Heart right ventricle (tissue), 16 donors: ENCODE results near the gene GABRB1. TPM values are rescaled to one million over a fixed set of nuclear protein-coding genes. Genes with fewer than 3 reads are reported as not detected.
"Not testable (repeated sequence)": the region's sequence is repeated elsewhere in the genome, so short reads cannot be mapped to it uniquely, and the experiment has no call there.

Experiments
- ATAC-seq, 8 donors: fragments of 200-7000 bp; cut with Tn5 transposase; one replicate each; pipeline ENCODE4 v1.9.1; 2020; ENCODE audit warnings: mild to moderate bottlenecking in 8 of 8, moderate library complexity in 8 of 8, moderate number of reproducible peaks in 1 of 8
- DNase-seq, 2 donors: peaks; one replicate each; pipeline ENCODE4 v3.0.0-alpha.2; 2020
- H3K27ac ChIP-seq, 10 donors: fragments of 200-600 bp; sonication (generic) in 2 of 10; one replicate each; pipeline versions ENCODE4 v1.5.0 to v1.8.0; 2020 to 2022; ENCODE audit warnings: mild to moderate bottlenecking in 3 of 10
- H3K27me3 ChIP-seq, 7 donors: fragments of 200-600 bp; one replicate each; pipeline ENCODE4 v1.8.0; 2021 to 2022; ENCODE audit warnings: mild to moderate bottlenecking in 2 of 7
- H3K36me3 ChIP-seq, 9 donors: fragments of 200-600 bp; sonication (generic) in 1 of 9; one replicate each; pipeline versions ENCODE4 v1.5.0 to v1.8.0; 2020 to 2022; ENCODE audit warnings: mild to moderate bottlenecking in 2 of 9
- H3K4me1 ChIP-seq, 9 donors: fragments of 200-600 bp; sonication (generic) in 1 of 9; one replicate each; pipeline versions ENCODE4 v1.5.0 to v1.8.0; 2020 to 2022; ENCODE audit warnings: mild to moderate bottlenecking in 4 of 9
- H3K4me3 ChIP-seq, 10 donors: fragments of 200-600 bp; sonication (generic) in 2 of 10; one replicate each; pipeline versions ENCODE4 v1.5.0 to v1.8.0; 2020 to 2022; ENCODE audit warnings: mild to moderate bottlenecking in 7 of 10, moderate library complexity in 2 of 10
- H3K9me3 ChIP-seq, 11 donors: fragments of 200-600 bp in 10 of 11; sonication (generic) in 2 of 11; one replicate each; pipeline versions ENCODE4 v1.5.0 to v1.8.0; 2013 to 2022; ENCODE audit warnings: mild to moderate bottlenecking in 2 of 11, control low read depth in 1 of 11, moderate library complexity in 1 of 11
- WGBS, 2 donors: extraction: QIAGEN DNeasy Blood & Tissue Kit; methylation state at CpG; one replicate each; pipeline ENCODE4 v1.1.7; 2013; ENCODE audit warnings: inconsistent platforms in 1 of 2; 5-methylcytosine and 5-hydroxymethylcytosine counted together
- intact Hi-C, 10 donors: fragments of 100-400 bp; cut with DNase I; formaldehyde crosslinking; loops; one replicate each; pipeline versions ENCODE4 v1.11.1 to v1.14.2; 2022
- polyA plus RNA-seq, 2 donors: library from polyadenylated mRNA; stranded (reverse); fragments of 200-250 nt; gene quantifications; one replicate each; pipeline ENCODE4 v1.2.3, GENCODE V29; 2013
- total RNA-seq, 10 donors: library from RNA; stranded (reverse); fragmentation: NEBNext Ultra II Directional in 3 of 10; extraction: Animal tissue kit (Norgen Biotek cat#: 25700) in 3 of 10; gene quantifications; one replicate each; pipeline versions ENCODE4 v1.2.1 to v1.2.4, GENCODE V29; 2021 to 2023
- TF ChIP-seq, protein P1 (sequence below), 9 donors: fragments of 200-600 bp; sonication (generic) in 2 of 9; IDR thresholded peaks; one replicate each; pipeline versions ENCODE4 v1.5.0 to v1.8.0; 2021 to 2022; ENCODE audit warnings: antibody characterized with exemption in 9 of 9, mild to moderate bottlenecking in 5 of 9, moderate library complexity in 1 of 9
- donor health status: Arrhythmogenic right ventricular cardiomyopathy.
- donor health status: ischemic (EF 13 %, LVEDD 7.1; RV severe dilation, severe dysfunction).
- donor health status: healthy with polysubstance abuse.
- donor health status: DM: no; HTN: yes; CAD: no.
- donor health status: DM: no; HTN: no; CAD: no.
- donor health status: ischemic (EF 25% LVEDD 6.9; RV normal size, moderate dysfunction).
- donor health status: ischemic (EF 25% LVEDD 5.7; RV mildly dilated, moderate dysfunction).
- donor health status: healthy.
- donor health status: DM: yes; HTN: yes; CAD: no.
- donor health status: Ischemic cardiomyopathy.
- donor health status: ischemic (EF 35%, LVEDD 5.7; RV mildly dilated, moderate dysfunction).
- donor health status: nonischemic (EF 11% LVEDD 7.7; RV severe dilation, severe dysfunction).
- donor health status: DM: yes; HTN: yes; CAD: no.
- donor health status: PGD.
- donor health status: ischemic (EF 29% LVEDD 5.4; RV normal size, mild dysfunction).
- donor health status: nonischemic (EF 23%, LVEDD 6.1; RV moderate dilation, normal function).

Gene GABRB1
- total and polyA plus RNA-seq, 12 donors: 0.51 to 9.9 (median 6.2) TPM

DNA sequence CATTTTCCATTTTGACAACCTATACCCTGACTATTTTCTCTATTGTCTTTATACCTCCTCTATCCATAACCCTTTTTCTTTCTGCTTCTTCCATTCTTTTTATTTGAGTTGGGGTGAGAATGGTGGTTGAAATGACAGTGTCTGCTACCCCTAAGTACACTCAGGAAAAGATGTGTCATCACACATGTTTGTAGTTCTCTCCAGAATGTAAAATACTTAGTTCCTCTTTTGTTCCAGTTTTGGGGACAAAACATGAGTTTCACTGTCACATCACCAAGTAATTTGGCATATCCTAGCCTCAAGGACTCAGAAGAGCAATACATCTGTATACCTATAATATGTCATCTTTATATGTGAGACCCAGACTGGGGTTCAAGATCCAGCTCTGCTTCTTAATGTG is 341.8 kb downstream of the GABRB1 start:
- Histone ChIP-seq H3K27ac (no peak overlapping the region), H3K27me3 (no peaks in the 10 kb centered on the region), H3K9me3 (peaks cover 0 to 8% (median 0%) of the 10 kb centered on the region in 11 donors), H3K4me1 (no peaks in the 10 kb centered on the region), H3K36me3 (no peaks in the 10 kb centered on the region), H3K4me3 (no peak overlapping the region)
- no peak for DNase-seq
- intact Hi-C loops: no loop called here
- TF ChIP-seq, protein P1, sequence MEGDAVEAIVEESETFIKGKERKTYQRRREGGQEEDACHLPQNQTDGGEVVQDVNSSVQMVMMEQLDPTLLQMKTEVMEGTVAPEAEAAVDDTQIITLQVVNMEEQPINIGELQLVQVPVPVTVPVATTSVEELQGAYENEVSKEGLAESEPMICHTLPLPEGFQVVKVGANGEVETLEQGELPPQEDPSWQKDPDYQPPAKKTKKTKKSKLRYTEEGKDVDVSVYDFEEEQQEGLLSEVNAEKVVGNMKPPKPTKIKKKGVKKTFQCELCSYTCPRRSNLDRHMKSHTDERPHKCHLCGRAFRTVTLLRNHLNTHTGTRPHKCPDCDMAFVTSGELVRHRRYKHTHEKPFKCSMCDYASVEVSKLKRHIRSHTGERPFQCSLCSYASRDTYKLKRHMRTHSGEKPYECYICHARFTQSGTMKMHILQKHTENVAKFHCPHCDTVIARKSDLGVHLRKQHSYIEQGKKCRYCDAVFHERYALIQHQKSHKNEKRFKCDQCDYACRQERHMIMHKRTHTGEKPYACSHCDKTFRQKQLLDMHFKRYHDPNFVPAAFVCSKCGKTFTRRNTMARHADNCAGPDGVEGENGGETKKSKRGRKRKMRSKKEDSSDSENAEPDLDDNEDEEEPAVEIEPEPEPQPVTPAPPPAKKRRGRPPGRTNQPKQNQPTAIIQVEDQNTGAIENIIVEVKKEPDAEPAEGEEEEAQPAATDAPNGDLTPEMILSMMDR (IDR thresholded peaks at IDR 0.05): no peak
- ATAC-seq: no peak

DNA sequence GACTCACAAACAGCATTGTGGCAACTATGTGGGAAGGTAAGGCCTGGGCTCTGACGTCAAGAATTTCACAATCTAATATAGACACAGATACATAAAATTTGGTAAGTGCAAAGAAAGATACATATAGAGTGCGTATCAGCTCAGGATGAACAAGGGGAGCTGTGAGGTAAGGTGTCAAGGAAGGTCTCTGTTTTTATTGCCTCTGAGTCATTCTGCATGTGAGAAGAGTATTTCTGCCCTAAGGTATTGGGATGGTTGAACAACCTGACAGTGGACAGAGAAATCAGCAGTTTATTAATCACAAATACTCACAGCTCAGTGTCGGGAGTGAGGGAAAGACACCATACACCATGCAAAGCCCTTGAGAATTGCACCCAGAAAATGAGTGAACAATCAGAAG is 342.3 kb downstream of the GABRB1 start:
- H3K27ac ChIP-seq: no peak overlapping the region
- no peaks in the 10 kb centered on the region for H3K27me3 ChIP-seq
- no peaks in the 10 kb centered on the region for H3K4me1 ChIP-seq
- H3K4me3 ChIP-seq: no peak overlapping the region
- TF ChIP-seq, protein P1 (IDR thresholded peaks at IDR 0.05): no peak
- DNase-seq (no peak), ATAC-seq (no peak)
- no peaks in the 10 kb centered on the region for H3K36me3 ChIP-seq
- H3K9me3 ChIP-seq: peaks cover 0 to 8% (median 0%) of the 10 kb centered on the region in 11 donors
- intact Hi-C loops: no loop called here
- 89 to 91% methylated on average over 3 of the region's 3 CpGs for WGBS, 2 donors

DNA sequence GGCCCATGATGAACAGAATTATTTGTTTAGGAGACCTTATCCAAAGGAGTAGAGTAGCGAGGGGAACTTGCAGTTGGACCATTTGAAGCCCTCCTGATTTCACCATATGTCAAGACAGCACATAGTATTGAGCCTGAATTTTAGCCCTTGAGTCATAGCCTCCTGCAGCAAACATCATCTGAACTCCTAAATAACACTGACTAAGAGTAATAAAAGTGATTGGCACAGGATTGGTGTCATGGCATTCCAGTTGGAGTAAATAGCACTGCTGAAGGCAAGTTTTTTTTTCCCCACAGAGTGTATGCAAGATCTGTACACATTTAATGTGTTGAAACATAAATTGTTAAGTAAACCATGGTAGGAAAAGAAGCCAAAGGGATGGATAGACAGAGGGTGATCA is 343.1 kb downstream of the GABRB1 start:
- Histone ChIP-seq H3K27me3 (no peaks in the 10 kb centered on the region), H3K4me1 (no peaks in the 10 kb centered on the region), H3K4me3 (no peak overlapping the region), H3K27ac (no peak overlapping the region), H3K9me3 (peaks cover 0 to 8% (median 0%) of the 10 kb centered on the region in 11 donors), H3K36me3 (no peaks in the 10 kb centered on the region)
- 85 to 91% methylated on average over 1 of the region's 1 CpG for WGBS, 2 donors
- intact Hi-C loops: no loop called here
- ATAC-seq (no peak), DNase-seq (no peak)
- TF ChIP-seq, protein P1 (IDR thresholded peaks at IDR 0.05): no peak

DNA sequence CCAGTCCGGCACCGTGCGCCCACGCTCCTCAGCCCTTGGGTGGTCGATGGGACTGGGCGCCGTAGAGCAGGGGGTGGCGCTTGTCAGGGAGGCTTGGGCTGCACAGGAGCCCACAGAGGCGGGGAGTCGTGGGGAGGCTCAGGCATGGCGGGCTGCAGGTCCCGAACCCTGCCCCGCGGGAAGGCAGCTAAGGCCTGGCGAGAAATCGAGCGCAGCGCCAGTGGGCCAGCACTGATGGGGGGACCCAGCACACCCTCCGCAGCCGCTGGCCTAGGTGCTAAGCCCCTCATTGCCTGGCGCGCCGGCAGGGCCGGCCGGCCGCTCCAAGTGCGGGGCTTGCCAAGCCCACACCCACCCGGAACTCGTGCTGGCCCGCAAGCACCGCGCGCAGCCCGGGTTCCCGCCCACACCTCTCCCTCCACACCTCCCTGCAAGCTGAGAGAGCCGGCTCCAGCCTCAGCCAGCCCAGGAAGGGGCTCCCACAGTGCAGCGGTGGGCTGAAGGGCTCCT is 346.7 kb downstream of the GABRB1 start:
- H3K4me3 ChIP-seq, intact Hi-C loops, H3K27me3 ChIP-seq, H3K27ac ChIP-seq, ATAC-seq, H3K36me3 ChIP-seq, H3K4me1 ChIP-seq, DNase-seq, H3K9me3 ChIP-seq: not testable (repeated sequence)
- WGBS, 2 donors: 97 to 98% methylated on average over 37 of the region's 37 CpGs

DNA sequence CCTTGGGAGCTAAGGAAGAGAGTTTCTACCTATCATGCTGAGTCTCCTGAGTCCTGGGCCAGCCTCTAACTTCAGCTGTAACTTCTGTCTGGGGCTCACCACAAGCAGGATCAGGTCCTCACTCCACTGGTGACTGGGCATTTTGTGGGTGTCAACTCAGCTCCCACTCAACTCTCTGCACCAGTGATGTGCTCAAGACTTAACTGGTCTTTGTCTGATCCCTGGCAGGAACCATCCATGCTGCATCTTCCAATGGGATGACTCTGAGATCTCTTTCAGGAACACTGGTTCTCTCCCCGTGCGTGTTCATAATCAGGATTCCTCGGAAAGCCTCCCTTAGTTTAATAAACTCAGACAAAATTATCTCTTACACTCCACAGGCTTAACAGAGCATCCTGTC is 349.8 kb downstream of the GABRB1 start:
- 81 to 88% methylated on average over 3 of the region's 3 CpGs for WGBS, 2 donors
- Histone ChIP-seq H3K27me3 (no peaks in the 10 kb centered on the region), H3K4me3 (no peak overlapping the region), H3K36me3 (no peaks in the 10 kb centered on the region), H3K9me3 (no peaks in the 10 kb centered on the region), H3K27ac (no peak overlapping the region), H3K4me1 (no peaks in the 10 kb centered on the region)
- TF ChIP-seq, protein P1 (IDR thresholded peaks at IDR 0.05): no peak
- intact Hi-C loops: loop anchor here in 6 of 10 donors (5.0 to 10.0 kb wide), 4 partner anchors 346 to 539 kb away; partner anchors contain the start of gene GABRB1 (in 1 of the 6)
- ATAC-seq (no peak), DNase-seq (no peak)
